ENCODE measurements around the gene TAGLN3.

DNA sequence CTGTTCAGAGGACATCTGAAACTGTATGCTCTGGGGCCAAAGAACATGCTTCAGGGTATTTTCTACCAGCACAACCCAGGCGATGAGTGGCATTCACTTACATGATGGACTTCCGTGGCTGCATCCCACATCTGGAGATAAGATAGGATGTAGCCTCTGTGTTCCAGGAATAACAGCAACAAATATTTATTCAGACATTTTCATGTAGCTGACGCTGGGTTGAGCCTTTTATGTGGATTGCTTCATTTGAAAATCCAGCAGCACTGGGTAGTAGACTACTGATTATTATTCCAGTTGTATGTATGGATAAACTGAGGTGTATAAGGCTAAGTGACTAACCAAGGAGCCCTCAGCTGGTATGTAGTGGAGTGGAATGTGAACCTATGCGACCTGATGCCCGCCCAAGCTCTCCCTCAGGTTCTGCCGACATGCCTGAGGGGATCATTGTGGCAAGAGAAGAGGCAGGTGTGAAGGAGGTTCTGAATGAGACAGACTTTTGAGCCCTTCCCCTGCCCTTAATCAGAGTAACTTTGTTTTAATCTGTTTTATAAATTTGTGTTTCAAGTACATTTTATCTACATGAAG, 45.8 kb upstream of the TAGLN3 start:
- TF ChIP-seq ZFP3 (CRISPR knock-in tag; IDR thresholded peaks at IDR 0.05) = no peak
- TF ChIP-seq, protein P1, sequence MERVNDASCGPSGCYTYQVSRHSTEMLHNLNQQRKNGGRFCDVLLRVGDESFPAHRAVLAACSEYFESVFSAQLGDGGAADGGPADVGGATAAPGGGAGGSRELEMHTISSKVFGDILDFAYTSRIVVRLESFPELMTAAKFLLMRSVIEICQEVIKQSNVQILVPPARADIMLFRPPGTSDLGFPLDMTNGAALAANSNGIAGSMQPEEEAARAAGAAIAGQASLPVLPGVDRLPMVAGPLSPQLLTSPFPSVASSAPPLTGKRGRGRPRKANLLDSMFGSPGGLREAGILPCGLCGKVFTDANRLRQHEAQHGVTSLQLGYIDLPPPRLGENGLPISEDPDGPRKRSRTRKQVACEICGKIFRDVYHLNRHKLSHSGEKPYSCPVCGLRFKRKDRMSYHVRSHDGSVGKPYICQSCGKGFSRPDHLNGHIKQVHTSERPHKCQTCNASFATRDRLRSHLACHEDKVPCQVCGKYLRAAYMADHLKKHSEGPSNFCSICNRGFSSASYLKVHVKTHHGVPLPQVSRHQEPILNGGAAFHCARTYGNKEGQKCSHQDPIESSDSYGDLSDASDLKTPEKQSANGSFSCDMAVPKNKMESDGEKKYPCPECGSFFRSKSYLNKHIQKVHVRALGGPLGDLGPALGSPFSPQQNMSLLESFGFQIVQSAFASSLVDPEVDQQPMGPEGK (CRISPR knock-in tag; IDR thresholded peaks at IDR 0.05; ENCODE audit: borderline replicate concordance) = no peak
- TF ChIP-seq OSR1 (CRISPR knock-in tag; IDR thresholded peaks at IDR 0.05) = no peak
- no peak for TF ChIP-seq BACH2 (CRISPR knock-in tag; IDR thresholded peaks at IDR 0.05; ENCODE audit: borderline replicate concordance)
- no peak for TF ChIP-seq ARNTL (CRISPR knock-in tag; IDR thresholded peaks at IDR 0.05; ENCODE audit: borderline replicate concordance, low read depth)
- TF ChIP-seq, protein P2, sequence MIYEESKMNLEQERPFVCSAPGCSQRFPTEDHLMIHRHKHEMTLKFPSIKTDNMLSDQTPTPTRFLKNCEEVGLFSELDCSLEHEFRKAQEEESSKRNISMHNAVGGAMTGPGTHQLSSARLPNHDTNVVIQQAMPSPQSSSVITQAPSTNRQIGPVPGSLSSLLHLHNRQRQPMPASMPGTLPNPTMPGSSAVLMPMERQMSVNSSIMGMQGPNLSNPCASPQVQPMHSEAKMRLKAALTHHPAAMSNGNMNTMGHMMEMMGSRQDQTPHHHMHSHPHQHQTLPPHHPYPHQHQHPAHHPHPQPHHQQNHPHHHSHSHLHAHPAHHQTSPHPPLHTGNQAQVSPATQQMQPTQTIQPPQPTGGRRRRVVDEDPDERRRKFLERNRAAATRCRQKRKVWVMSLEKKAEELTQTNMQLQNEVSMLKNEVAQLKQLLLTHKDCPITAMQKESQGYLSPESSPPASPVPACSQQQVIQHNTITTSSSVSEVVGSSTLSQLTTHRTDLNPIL (CRISPR knock-in tag; IDR thresholded peaks at IDR 0.05; ENCODE audit: low read depth) = no peak
- no peak for TF ChIP-seq TOX (CRISPR knock-in tag; IDR thresholded peaks at IDR 0.05; ENCODE audit: borderline replicate concordance)
- TF ChIP-seq RARB (CRISPR knock-in tag; IDR thresholded peaks at IDR 0.05) = no peak
- TF ChIP-seq ZNF70 (CRISPR knock-in tag; IDR thresholded peaks at IDR 0.05) = no peak
- TF ChIP-seq, protein P3, sequence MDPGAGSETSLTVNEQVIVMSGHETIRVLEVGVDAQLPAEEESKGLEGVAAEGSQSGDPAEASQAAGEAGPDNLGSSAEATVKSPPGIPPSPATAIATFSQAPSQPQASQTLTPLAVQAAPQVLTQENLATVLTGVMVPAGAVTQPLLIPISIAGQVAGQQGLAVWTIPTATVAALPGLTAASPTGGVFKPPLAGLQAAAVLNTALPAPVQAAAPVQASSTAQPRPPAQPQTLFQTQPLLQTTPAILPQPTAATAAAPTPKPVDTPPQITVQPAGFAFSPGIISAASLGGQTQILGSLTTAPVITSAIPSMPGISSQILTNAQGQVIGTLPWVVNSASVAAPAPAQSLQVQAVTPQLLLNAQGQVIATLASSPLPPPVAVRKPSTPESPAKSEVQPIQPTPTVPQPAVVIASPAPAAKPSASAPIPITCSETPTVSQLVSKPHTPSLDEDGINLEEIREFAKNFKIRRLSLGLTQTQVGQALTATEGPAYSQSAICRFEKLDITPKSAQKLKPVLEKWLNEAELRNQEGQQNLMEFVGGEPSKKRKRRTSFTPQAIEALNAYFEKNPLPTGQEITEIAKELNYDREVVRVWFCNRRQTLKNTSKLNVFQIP (CRISPR knock-in tag; IDR thresholded peaks at IDR 0.05; ENCODE audit: borderline replicate concordance, low read depth) = no peak

All from SK-N-SH treated with all-trans-retinoic acid at 6 μM for 48 hours (cell line).